ENCODE results near the gene EP400. TPM values are rescaled to one million over a fixed set of nuclear protein-coding genes. Genes with fewer than 3 reads are reported as not detected.
A peak's percentile ranks its signal among the peaks of the same experiment; 100 is the strongest.

EP400 gene
- total and polyA plus RNA-seq, 2 of the 13 experiments (the other 11 are each of a cell fraction or from before 2014, with no cell fraction given), result 4.9 to 5.0 TPM

DNA sequence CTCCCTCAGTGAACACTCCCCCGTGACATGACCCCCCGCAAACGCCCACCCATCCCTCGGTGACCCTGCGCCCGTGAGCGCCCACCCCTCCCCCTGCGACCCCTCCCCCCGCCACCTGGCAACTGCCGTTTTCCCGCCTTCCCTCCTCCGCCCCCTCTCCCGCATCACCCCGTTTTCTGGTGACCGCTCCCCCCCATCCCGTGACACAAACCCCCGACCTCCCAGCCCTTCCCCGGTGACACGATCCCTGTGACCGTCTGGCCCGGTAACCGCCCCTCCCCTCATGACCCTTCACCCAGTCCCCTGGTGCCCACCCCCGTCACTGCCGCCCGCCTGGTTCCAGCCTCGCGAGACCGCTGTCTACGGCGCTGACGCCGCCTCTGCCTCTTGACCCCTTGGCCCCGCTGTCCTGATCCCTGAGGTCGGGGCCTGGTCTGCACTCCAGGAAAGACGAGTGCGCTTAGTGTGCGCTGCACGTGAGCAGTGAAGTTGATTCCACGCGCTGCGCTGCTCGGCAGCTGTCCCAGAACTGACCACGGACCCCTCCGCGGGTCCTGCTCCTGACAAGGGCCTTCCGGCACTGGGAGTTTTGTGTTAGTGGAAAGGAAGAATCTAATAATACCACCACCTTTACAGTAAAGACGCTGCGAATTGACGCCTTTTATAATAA is 135.0 kb downstream of the EP400 start (continued):
- TF ChIP-seq, protein P1, sequence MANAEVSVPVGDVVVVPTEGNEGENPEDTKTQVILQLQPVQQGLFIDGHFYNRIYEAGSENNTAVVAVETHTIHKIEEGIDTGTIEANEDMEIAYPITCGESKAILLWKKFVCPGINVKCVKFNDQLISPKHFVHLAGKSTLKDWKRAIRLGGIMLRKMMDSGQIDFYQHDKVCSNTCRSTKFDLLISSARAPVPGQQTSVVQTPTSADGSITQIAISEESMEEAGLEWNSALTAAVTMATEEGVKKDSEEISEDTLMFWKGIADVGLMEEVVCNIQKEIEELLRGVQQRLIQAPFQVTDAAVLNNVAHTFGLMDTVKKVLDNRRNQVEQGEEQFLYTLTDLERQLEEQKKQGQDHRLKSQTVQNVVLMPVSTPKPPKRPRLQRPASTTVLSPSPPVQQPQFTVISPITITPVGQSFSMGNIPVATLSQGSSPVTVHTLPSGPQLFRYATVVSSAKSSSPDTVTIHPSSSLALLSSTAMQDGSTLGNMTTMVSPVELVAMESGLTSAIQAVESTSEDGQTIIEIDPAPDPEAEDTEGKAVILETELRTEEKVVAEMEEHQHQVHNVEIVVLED (CRISPR knock-in tag; IDR thresholded peaks at IDR 0.05; ENCODE audit: borderline replicate concordance), result peak; percentile 63; the same call in 1 of the 2 replicates
- TF ChIP-seq, protein P2, sequence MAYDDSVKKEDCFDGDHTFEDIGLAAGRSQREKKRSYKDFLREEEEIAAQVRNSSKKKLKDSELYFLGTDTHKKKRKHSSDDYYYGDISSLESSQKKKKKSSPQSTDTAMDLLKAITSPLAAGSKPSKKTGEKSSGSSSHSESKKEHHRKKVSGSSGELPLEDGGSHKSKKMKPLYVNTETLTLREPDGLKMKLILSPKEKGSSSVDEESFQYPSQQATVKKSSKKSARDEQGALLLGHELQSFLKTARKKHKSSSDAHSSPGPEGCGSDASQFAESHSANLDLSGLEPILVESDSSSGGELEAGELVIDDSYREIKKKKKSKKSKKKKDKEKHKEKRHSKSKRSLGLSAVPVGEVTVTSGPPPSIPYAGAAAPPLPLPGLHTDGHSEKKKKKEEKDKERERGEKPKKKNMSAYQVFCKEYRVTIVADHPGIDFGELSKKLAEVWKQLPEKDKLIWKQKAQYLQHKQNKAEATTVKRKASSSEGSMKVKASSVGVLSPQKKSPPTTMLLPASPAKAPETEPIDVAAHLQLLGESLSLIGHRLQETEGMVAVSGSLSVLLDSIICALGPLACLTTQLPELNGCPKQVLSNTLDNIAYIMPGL (CRISPR knock-in tag; IDR thresholded peaks at IDR 0.05; ENCODE audit: borderline replicate concordance in 1 of 2, low read depth in 1 of 2), result peak; percentile 57 to 66; a peak in 1 of 4 replicates
- peak; percentile 65 for TF ChIP-seq SP4 (CRISPR knock-in tag; IDR thresholded peaks at IDR 0.05)
- TF ChIP-seq, protein P3, sequence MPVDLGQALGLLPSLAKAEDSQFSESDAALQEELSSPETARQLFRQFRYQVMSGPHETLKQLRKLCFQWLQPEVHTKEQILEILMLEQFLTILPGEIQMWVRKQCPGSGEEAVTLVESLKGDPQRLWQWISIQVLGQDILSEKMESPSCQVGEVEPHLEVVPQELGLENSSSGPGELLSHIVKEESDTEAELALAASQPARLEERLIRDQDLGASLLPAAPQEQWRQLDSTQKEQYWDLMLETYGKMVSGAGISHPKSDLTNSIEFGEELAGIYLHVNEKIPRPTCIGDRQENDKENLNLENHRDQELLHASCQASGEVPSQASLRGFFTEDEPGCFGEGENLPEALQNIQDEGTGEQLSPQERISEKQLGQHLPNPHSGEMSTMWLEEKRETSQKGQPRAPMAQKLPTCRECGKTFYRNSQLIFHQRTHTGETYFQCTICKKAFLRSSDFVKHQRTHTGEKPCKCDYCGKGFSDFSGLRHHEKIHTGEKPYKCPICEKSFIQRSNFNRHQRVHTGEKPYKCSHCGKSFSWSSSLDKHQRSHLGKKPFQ (CRISPR knock-in tag; IDR thresholded peaks at IDR 0.05; ENCODE audit: insufficient replicate concordance), result no peak
- TF ChIP-seq NCOR1 (IDR thresholded peaks at IDR 0.05; ENCODE audit: borderline replicate concordance, low read length), result peak; percentile 85; the same call in 1 of the 2 replicates
- TF ChIP-seq SP5 (CRISPR knock-in tag; IDR thresholded peaks at IDR 0.05; ENCODE audit: borderline replicate concordance, low read depth), result peak; percentile 68
- TF ChIP-seq ZFX (CRISPR knock-in tag; IDR thresholded peaks at IDR 0.05; ENCODE audit: low read depth), result peak; percentile 93
- peak; percentile 8; the same call in 1 of the 2 replicates for TF ChIP-seq ZNF891 (CRISPR knock-in tag; IDR thresholded peaks at IDR 0.05)
- TF ChIP-seq, protein P4, sequence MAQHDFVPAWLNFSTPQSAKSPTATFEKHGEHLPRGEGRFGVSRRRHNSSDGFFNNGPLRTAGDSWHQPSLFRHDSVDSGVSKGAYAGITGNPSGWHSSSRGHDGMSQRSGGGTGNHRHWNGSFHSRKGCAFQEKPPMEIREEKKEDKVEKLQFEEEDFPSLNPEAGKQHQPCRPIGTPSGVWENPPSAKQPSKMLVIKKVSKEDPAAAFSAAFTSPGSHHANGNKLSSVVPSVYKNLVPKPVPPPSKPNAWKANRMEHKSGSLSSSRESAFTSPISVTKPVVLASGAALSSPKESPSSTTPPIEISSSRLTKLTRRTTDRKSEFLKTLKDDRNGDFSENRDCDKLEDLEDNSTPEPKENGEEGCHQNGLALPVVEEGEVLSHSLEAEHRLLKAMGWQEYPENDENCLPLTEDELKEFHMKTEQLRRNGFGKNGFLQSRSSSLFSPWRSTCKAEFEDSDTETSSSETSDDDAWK (CRISPR knock-in tag; IDR thresholded peaks at IDR 0.05), result no peak
- TF ChIP-seq, protein P5, sequence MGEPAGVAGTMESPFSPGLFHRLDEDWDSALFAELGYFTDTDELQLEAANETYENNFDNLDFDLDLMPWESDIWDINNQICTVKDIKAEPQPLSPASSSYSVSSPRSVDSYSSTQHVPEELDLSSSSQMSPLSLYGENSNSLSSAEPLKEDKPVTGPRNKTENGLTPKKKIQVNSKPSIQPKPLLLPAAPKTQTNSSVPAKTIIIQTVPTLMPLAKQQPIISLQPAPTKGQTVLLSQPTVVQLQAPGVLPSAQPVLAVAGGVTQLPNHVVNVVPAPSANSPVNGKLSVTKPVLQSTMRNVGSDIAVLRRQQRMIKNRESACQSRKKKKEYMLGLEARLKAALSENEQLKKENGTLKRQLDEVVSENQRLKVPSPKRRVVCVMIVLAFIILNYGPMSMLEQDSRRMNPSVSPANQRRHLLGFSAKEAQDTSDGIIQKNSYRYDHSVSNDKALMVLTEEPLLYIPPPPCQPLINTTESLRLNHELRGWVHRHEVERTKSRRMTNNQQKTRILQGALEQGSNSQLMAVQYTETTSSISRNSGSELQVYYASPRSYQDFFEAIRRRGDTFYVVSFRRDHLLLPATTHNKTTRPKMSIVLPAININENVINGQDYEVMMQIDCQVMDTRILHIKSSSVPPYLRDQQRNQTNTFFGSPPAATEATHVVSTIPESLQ (CRISPR knock-in tag; conservative IDR thresholded peaks at IDR 0.05), result no peak
- TF ChIP-seq ZIK1 (CRISPR knock-in tag; IDR thresholded peaks at IDR 0.05; ENCODE audit: borderline replicate concordance, low read depth), result 0 out of 2 replicates have a peak, but pooled peaks have one; percentile 47
- peak; percentile 52; the same call in 1 of the 2 replicates for TF ChIP-seq GATAD2A (CRISPR knock-in tag; IDR thresholded peaks at IDR 0.05)
- no peak for TF ChIP-seq CHCHD3 (CRISPR knock-in tag; IDR thresholded peaks at IDR 0.05)
- TF ChIP-seq, protein P6, sequence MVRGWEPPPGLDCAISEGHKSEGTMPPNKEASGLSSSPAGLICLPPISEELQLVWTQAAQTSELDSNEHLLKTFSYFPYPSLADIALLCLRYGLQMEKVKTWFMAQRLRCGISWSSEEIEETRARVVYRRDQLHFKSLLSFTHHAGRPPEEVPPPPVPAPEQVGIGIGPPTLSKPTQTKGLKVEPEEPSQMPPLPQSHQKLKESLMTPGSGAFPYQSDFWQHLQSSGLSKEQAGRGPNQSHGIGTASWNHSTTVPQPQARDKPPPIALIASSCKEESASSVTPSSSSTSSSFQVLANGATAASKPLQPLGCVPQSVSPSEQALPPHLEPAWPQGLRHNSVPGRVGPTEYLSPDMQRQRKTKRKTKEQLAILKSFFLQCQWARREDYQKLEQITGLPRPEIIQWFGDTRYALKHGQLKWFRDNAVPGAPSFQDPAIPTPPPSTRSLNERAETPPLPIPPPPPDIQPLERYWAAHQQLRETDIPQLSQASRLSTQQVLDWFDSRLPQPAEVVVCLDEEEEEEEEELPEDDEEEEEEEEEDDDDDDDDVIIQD (CRISPR knock-in tag; IDR thresholded peaks at IDR 0.05; ENCODE audit: low read depth), result no peak
- TF ChIP-seq GATA4 (IDR thresholded peaks at IDR 0.05; ENCODE audit: borderline replicate concordance, low read depth), result no peak
- TF ChIP-seq POLR2G (IDR thresholded peaks at IDR 0.05; ENCODE audit: low read depth, low read length), result peak; percentile 63
- TF ChIP-seq ETV6 (CRISPR knock-in tag; conservative IDR thresholded peaks at IDR 0.05), result no peak
- peak; percentile 78; the same call in 1 of the 2 replicates for TF ChIP-seq MXD4 (CRISPR knock-in tag; IDR thresholded peaks at IDR 0.05)
